Tibial nerve (tissue), 4 donors: Measurements from ENCODE around the gene FILIP1.

Source experiments
- EP300 ChIP-seq, 2 donors: sonication (generic); formaldehyde crosslinking; IDR thresholded peaks; one replicate each; pipeline ENCODE4 v1.6.1; 2017; ENCODE audit warnings: antibody characterized with exemption in 2 of 2, mild to moderate bottlenecking in 1 of 2
- POLR2A ChIP-seq, 2 donors: fragments of 450-650 bp; IDR thresholded peaks; one replicate each; pipeline ENCODE4 v1.6.1; 2017; ENCODE audit warnings: antibody characterized with exemption in 2 of 2, mild to moderate bottlenecking in 2 of 2, moderate library complexity in 2 of 2
- TF ChIP-seq, protein P1 (sequence below), 5 experiments: fragments of 200-600 bp in 3 of 5; fragments of 450-650 bp in 2 of 5; sonication (generic) in 3 of 5; IDR thresholded peaks; one replicate each; pipeline ENCODE4 v1.5.1; 2016 to 2019; ENCODE audit warnings: antibody characterized with exemption in 5 of 5, mild to moderate bottlenecking in 3 of 5, moderate library complexity in 2 of 5

- TF ChIP-seq, protein P1, sequence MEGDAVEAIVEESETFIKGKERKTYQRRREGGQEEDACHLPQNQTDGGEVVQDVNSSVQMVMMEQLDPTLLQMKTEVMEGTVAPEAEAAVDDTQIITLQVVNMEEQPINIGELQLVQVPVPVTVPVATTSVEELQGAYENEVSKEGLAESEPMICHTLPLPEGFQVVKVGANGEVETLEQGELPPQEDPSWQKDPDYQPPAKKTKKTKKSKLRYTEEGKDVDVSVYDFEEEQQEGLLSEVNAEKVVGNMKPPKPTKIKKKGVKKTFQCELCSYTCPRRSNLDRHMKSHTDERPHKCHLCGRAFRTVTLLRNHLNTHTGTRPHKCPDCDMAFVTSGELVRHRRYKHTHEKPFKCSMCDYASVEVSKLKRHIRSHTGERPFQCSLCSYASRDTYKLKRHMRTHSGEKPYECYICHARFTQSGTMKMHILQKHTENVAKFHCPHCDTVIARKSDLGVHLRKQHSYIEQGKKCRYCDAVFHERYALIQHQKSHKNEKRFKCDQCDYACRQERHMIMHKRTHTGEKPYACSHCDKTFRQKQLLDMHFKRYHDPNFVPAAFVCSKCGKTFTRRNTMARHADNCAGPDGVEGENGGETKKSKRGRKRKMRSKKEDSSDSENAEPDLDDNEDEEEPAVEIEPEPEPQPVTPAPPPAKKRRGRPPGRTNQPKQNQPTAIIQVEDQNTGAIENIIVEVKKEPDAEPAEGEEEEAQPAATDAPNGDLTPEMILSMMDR (IDR thresholded peaks at IDR 0.05) = no peak
- TF ChIP-seq POLR2A (IDR thresholded peaks at IDR 0.05) (no peak), EP300 (IDR thresholded peaks at IDR 0.05) (no peak)
These were observed 124.7 kb downstream of the FILIP1 start for GRCh38 chr6:75368864-75369402.
